Ovary (tissue), 3 donors: Measurements from ENCODE around the gene FITM1.

Experiments
- EP300 ChIP-seq: sonication (generic); formaldehyde crosslinking; IDR thresholded peaks from one replicate; pipeline ENCODE4 v1.6.1; 2017; ENCODE audit warnings: antibody characterized with exemption
- POLR2A ChIP-seq: fragments of 450-650 bp; IDR thresholded peaks from one replicate; pipeline ENCODE4 v1.6.1; 2017; ENCODE audit warnings: antibody characterized with exemption, mild to moderate bottlenecking, moderate library complexity
- TF ChIP-seq, protein P1 (sequence below), 3 donors: fragments of 450-650 bp in 2 of 3; fragments of 200-600 bp in 1 of 3; IDR thresholded peaks; one replicate each; pipeline versions ENCODE4 v1.5.1 to v1.8.0; 2016 to 2022; ENCODE audit warnings: antibody characterized with exemption in 3 of 3, mild to moderate bottlenecking in 1 of 3
- donor health status: DM: no; HTN: no; CAD: no.

- TF ChIP-seq, protein P1, sequence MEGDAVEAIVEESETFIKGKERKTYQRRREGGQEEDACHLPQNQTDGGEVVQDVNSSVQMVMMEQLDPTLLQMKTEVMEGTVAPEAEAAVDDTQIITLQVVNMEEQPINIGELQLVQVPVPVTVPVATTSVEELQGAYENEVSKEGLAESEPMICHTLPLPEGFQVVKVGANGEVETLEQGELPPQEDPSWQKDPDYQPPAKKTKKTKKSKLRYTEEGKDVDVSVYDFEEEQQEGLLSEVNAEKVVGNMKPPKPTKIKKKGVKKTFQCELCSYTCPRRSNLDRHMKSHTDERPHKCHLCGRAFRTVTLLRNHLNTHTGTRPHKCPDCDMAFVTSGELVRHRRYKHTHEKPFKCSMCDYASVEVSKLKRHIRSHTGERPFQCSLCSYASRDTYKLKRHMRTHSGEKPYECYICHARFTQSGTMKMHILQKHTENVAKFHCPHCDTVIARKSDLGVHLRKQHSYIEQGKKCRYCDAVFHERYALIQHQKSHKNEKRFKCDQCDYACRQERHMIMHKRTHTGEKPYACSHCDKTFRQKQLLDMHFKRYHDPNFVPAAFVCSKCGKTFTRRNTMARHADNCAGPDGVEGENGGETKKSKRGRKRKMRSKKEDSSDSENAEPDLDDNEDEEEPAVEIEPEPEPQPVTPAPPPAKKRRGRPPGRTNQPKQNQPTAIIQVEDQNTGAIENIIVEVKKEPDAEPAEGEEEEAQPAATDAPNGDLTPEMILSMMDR (IDR thresholded peaks at IDR 0.05) = no peak
- no peak for TF ChIP-seq POLR2A
- TF ChIP-seq EP300 = no peak
Observed at GRCh38 chr14:24089890-24090289, 40.6 kb upstream of the FITM1 start.
